Neural progenitor cell (in vitro differentiated cells): Measurements from ENCODE around the gene CFAP43. TPM values are rescaled to one million over a fixed set of nuclear protein-coding genes. Genes with fewer than 3 reads are reported as not detected.
"Not testable (repeated sequence)": the region's sequence is repeated elsewhere in the genome, so short reads cannot be mapped to it uniquely, and the experiment has no call there.

ENCODE experiments used
- DNase-seq: peaks from one replicate; pipeline ENCODE4 v3.0.0-alpha.2; 2016; ENCODE audit warnings: low spot score
- H2AFZ ChIP-seq: fragments of 200-600 bp; sonication (generic); replicated peaks from 2 replicates; pipeline ENCODE4 v1.6.1; 2016; ENCODE audit warnings: antibody characterized with exemption
- H3F3A ChIP-seq: fragments of 200-600 bp; sonication (generic); 2 replicates; pipeline ENCODE4 v1.6.1; 2016; ENCODE audit warnings: antibody characterized with exemption, low read depth
- H3K27ac ChIP-seq: fragments of 200-600 bp; sonication (generic); 2 replicates; pipeline ENCODE4 v1.5.1; 2016; ENCODE audit warnings: mild to moderate bottlenecking
- H3K27me3 ChIP-seq: fragments of 200-600 bp; sonication (generic); 2 replicates; pipeline ENCODE4 v1.6.1; 2016; ENCODE audit warnings: mild to moderate bottlenecking, moderate library complexity
- H3K36me3 ChIP-seq: fragments of 200-600 bp; sonication (generic); 2 replicates; pipeline ENCODE4 v1.5.1; 2016
- H3K4me1 ChIP-seq: fragments of 200-600 bp; sonication (generic); 2 replicates; pipeline ENCODE4 v1.6.1; 2016; ENCODE audit warnings: mixed run types
- H3K4me2 ChIP-seq: fragments of 200-600 bp; sonication (generic); 2 replicates; pipeline ENCODE4 v1.6.1; 2016
- H3K4me3 ChIP-seq: fragments of 200-600 bp; sonication (generic); 2 replicates; pipeline ENCODE4 v1.5.1; 2016
- H3K79me2 ChIP-seq: fragments of 200-600 bp; sonication (generic); 2 replicates; pipeline ENCODE4 v1.6.1; 2016; ENCODE audit warnings: low read depth
- H3K9ac ChIP-seq: fragments of 200-600 bp; sonication (generic); 2 replicates; pipeline ENCODE4 v1.6.1; 2016
- H3K9me3 ChIP-seq: fragments of 200-600 bp; sonication (generic); 2 replicates; pipeline ENCODE4 v1.5.1; 2016; ENCODE audit warnings: low read depth
- H4K20me1 ChIP-seq: fragments of 200-600 bp; sonication (generic); 2 replicates; pipeline ENCODE4 v1.6.1; 2016; ENCODE audit warnings: low read depth
- H3K27ac Mint-ChIP-seq: 3 replicates; pipeline ENCODE4 v1.8.0; 2021; ENCODE audit warnings: mixed read lengths
- H3K27me3 Mint-ChIP-seq: 2 replicates; pipeline ENCODE4 v1.8.0; 2022; ENCODE audit warnings: low read depth, mild to moderate bottlenecking, inconsistent platforms, moderate library complexity, mixed read lengths; ENCODE audit not compliant: insufficient read depth
- H3K36me3 Mint-ChIP-seq: 3 replicates; pipeline ENCODE4 v1.8.0; 2021; ENCODE audit warnings: mixed read lengths
- H3K4me1 Mint-ChIP-seq: 3 replicates; pipeline ENCODE4 v1.8.0; 2021; ENCODE audit warnings: mixed read lengths
- H3K4me3 Mint-ChIP-seq: 3 replicates; pipeline ENCODE4 v1.8.0; 2021; ENCODE audit warnings: mild to moderate bottlenecking, moderate library complexity, mixed read lengths
- H3K9me3 Mint-ChIP-seq: 3 replicates; pipeline ENCODE4 v1.8.0; 2020; ENCODE audit warnings: mixed read lengths
- CTCF ChIP-seq: fragments of 200-600 bp; sonication (generic); IDR thresholded peaks from 2 replicates; pipeline ENCODE4 v1.5.1; 2017; ENCODE audit warnings: antibody characterized with exemption, mild to moderate bottlenecking
- EZH2 ChIP-seq: fragments of 200-600 bp; sonication (generic); IDR thresholded peaks from 2 replicates; pipeline ENCODE4 v1.6.1; 2017; ENCODE audit warnings: antibody characterized with exemption, mild to moderate bottlenecking, moderate library complexity
- EZH2phosphoT487 ChIP-seq: fragments of 200-600 bp; sonication (generic); IDR thresholded peaks from 2 replicates; pipeline ENCODE4 v1.6.1; 2017; ENCODE audit warnings: antibody characterized with exemption
- total RNA-seq: library from RNA; depleted of rRNA; stranded (reverse); fragments of >200 nt; gene quantifications from 2 replicates; pipeline ENCODE4 v1.2.3, GENCODE V29; 2015; ENCODE audit warnings: low replicate concordance

CFAP43 gene
- total RNA-seq, 1 donor from 2014 or later = 2.7 TPM

GRCh38 chr10:104183682-104184081 is 48.5 kb downstream of the CFAP43 start:
- H3K4me2 ChIP-seq = no peak overlapping the region
- Mint-ChIP-seq H3K27me3 (no peaks in the 10 kb centered on the region), H3K27ac (no peak overlapping the region), H3K4me3 (no peak overlapping the region), H3K9me3 (no peaks in the 10 kb centered on the region), H3K4me1 (peaks cover 5% of the 10 kb centered on the region), H3K36me3 (peaks cover 4% of the 10 kb centered on the region)
- no peak overlapping the region for H3K27ac ChIP-seq
- no peaks in the 10 kb centered on the region for H3K36me3 ChIP-seq
- no peaks in the 10 kb centered on the region for H4K20me1 ChIP-seq
- TF ChIP-seq CTCF = no peak
- no peak for TF ChIP-seq EZH2phosphoT487
- no peak for TF ChIP-seq EZH2
- no peaks in the 10 kb centered on the region for H3K4me1 ChIP-seq
- H3F3A ChIP-seq = no peaks in the 10 kb centered on the region
- H3K79me2 ChIP-seq = no peaks in the 10 kb centered on the region
- no peaks in the 10 kb centered on the region for H3K27me3 ChIP-seq
- no peak overlapping the region for H3K4me3 ChIP-seq
- no peak for DNase-seq
- H3K9me3 ChIP-seq = no peaks in the 10 kb centered on the region
- H3K9ac ChIP-seq = no peak overlapping the region
- no peak overlapping the region for H2AFZ ChIP-seq

- H3K9me3 ChIP-seq, H4K20me1 ChIP-seq, H3K4me1 ChIP-seq, H3K27ac ChIP-seq, H3K79me2 ChIP-seq, H3K27me3 ChIP-seq, H3K9me3 Mint-ChIP-seq, H3K4me3 Mint-ChIP-seq, H3K36me3 ChIP-seq, H3K27ac Mint-ChIP-seq, H3K9ac ChIP-seq, H3K27me3 Mint-ChIP-seq, H3K4me1 Mint-ChIP-seq, H3K4me3 ChIP-seq, H3K4me2 ChIP-seq, DNase-seq, H3K36me3 Mint-ChIP-seq, H2AFZ ChIP-seq, H3F3A ChIP-seq: not testable (repeated sequence)
Observed at GRCh38 chr10:104174136-104174535, 58.0 kb downstream of the CFAP43 start.

DNA sequence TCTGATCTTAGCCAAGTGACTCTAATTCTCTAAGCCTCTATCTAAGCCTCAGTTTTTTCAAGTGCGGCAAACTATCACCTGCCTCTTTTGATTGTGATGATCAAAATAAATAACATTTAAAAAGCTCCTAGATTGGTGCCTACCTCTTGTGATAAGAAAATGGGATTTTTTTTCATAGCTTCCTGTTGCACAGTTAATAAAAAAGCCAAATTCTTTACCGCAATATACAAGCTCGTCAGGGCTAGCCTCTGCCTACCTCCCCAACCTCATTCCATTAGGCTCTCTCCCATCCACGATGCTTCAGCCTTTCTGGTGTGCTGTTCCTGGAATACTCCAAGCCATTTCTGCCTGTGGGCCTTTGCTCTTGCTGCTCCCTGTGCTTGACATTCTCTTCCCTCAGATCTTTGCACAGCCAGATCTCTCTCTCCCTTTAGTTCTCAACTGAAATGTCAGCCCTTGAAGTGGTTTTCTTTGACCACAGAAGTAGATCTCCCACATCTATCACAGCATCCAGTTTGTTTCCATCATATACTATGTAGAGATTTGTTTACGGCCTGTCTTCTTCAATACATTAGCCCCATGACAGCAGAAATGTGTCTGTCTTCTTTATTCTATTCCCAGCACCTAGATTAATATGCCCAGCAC is 61.4 kb downstream of the CFAP43 start:
- Histone ChIP-seq H3K79me2 (no peaks in the 10 kb centered on the region), H3K9me3 (no peaks in the 10 kb centered on the region), H2AFZ (no peak overlapping the region), H3K27ac (no peak overlapping the region), H3F3A (no peaks in the 10 kb centered on the region), H3K4me3 (no peak overlapping the region), H3K9ac (no peak overlapping the region), H3K36me3 (no peaks in the 10 kb centered on the region), H3K4me2 (no peak overlapping the region), H3K4me1 (no peaks in the 10 kb centered on the region), H4K20me1 (no peaks in the 10 kb centered on the region), H3K27me3 (no peaks in the 10 kb centered on the region)
- no peak for TF ChIP-seq EZH2phosphoT487
- TF ChIP-seq EZH2 = no peak
- TF ChIP-seq CTCF = no peak
- Mint-ChIP-seq H3K4me3 (no peak overlapping the region), H3K4me1 (peaks cover 4% of the 10 kb centered on the region), H3K27ac (no peak overlapping the region), H3K36me3 (no peaks in the 10 kb centered on the region), H3K9me3 (peaks cover 2% of the 10 kb centered on the region), H3K27me3 (no peaks in the 10 kb centered on the region)
- no peak for DNase-seq

- H3K9me3 Mint-ChIP-seq = peaks cover 15% of the 10 kb centered on the region
- H3K27ac Mint-ChIP-seq = no peak overlapping the region
- Histone ChIP-seq H2AFZ (no peak overlapping the region), H3K27ac (no peak overlapping the region), H3K4me1 (peaks cover 16% of the 10 kb centered on the region), H3K36me3 (peaks cover 5% of the 10 kb centered on the region), H4K20me1 (no peaks in the 10 kb centered on the region), H3K4me3 (no peak overlapping the region), H3K4me2 (no peak overlapping the region), H3K79me2 (no peaks in the 10 kb centered on the region), H3K9me3 (peaks cover 10% of the 10 kb centered on the region), H3F3A (peaks cover 3% of the 10 kb centered on the region), H3K9ac (no peak overlapping the region), H3K27me3 (no peaks in the 10 kb centered on the region)
- DNase-seq = no peak
- peaks cover 3% of the 10 kb centered on the region for H3K27me3 Mint-ChIP-seq
- no peak for TF ChIP-seq EZH2phosphoT487
- TF ChIP-seq EZH2 = no peak
- TF ChIP-seq CTCF = no peak
- H3K4me3 Mint-ChIP-seq = no peak overlapping the region
- no peaks in the 10 kb centered on the region for H3K4me1 Mint-ChIP-seq
- peaks cover 3% of the 10 kb centered on the region for H3K36me3 Mint-ChIP-seq
Observed at GRCh38 chr10:104155591-104155990, 76.6 kb downstream of the CFAP43 start.
